ENCODE data around the gene JAK1.

DNA sequence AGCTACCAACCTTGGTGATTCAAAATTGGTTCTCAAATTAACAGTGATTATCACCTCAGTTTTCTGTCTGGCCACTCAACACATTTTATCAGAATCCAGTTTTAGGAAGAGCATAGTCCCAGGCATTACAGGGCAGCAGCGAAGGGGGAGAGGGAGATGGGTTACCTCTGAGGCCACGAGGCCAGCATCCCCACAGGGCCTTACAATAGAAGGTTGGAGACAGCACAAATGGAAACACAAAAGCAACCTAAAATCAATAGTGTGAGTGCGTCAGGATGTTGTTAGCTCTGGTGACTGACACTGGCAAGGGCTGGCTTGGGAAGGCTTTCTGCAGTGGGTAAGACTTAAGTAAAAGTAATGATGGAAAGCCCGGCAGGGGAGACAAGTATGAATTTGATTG is 79.5 kb downstream of the JAK1 start:
- TF ChIP-seq POLR2A (IDR thresholded peaks at IDR 0.05) (no peak), POLR2AphosphoS5 (IDR thresholded peaks at IDR 0.05) (no peak), EP300 (IDR thresholded peaks at IDR 0.05) (no peak)
- TF ChIP-seq, protein P1, sequence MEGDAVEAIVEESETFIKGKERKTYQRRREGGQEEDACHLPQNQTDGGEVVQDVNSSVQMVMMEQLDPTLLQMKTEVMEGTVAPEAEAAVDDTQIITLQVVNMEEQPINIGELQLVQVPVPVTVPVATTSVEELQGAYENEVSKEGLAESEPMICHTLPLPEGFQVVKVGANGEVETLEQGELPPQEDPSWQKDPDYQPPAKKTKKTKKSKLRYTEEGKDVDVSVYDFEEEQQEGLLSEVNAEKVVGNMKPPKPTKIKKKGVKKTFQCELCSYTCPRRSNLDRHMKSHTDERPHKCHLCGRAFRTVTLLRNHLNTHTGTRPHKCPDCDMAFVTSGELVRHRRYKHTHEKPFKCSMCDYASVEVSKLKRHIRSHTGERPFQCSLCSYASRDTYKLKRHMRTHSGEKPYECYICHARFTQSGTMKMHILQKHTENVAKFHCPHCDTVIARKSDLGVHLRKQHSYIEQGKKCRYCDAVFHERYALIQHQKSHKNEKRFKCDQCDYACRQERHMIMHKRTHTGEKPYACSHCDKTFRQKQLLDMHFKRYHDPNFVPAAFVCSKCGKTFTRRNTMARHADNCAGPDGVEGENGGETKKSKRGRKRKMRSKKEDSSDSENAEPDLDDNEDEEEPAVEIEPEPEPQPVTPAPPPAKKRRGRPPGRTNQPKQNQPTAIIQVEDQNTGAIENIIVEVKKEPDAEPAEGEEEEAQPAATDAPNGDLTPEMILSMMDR (IDR thresholded peaks at IDR 0.05) = no peak

Measured in upper lobe of left lung (tissue), 4 donors.